H1 (cell line): ENCODE results near the gene ZNF484. TPM values are rescaled to one million over a fixed set of nuclear protein-coding genes. Genes with fewer than 3 reads are reported as not detected.
"Not testable (repeated sequence)": the region's sequence is repeated elsewhere in the genome, so short reads cannot be mapped to it uniquely, and the experiment has no call there.

ENCODE experiments used
- CTCF ChIA-PET: fragments of 300-600 bp; sonication (Branson Sonifier 250); formaldehyde crosslinking; loops from one replicate; lab custom pipeline; 2021; ENCODE audit not compliant: partially characterized antibody; lab: Charles Lee
- POLR2A ChIA-PET: fragments of 300-600 bp; sonication (Branson Sonifier 250); formaldehyde crosslinking; loops from one replicate; lab custom pipeline; 2021; ENCODE audit warnings: inconsistent platforms; ENCODE audit not compliant: partially characterized antibody; lab: Charles Lee
- DNase-seq, 2 experiments: peaks; one replicate each; pipeline versions ENCODE4 v3.0.0 to v3.0.0-alpha.2; 2010 to 2022; ENCODE audit warnings: low spot score in 2 of 2, low read depth in 1 of 2, mixed read lengths in 1 of 2
- FAIRE-seq: peaks from 2 replicates; lab custom pipeline; 2011; peaks lifted over from hg19 to GRCh38; lab: Jason Lieb, UNC
- H2AFZ ChIP-seq: 2 replicates; pipeline ENCODE4 v1.8.1; 2012; ENCODE audit warnings: low read length, inconsistent platforms
- H2AK5ac ChIP-seq: 2 replicates; pipeline ENCODE4 v1.6.1; 2013; ENCODE audit warnings: low read depth, low read length
- H2BK120ac ChIP-seq: replicated peaks from 2 replicates; pipeline ENCODE3; 2013; ENCODE audit warnings: low read depth, low read length, inconsistent platforms
- H2BK12ac ChIP-seq: 2 replicates; pipeline ENCODE4 v1.6.1; 2013; ENCODE audit warnings: low read depth, low read length
- H2BK15ac ChIP-seq: 2 replicates; pipeline ENCODE4 v1.6.1; 2013; ENCODE audit warnings: low read length
- H2BK20ac ChIP-seq: 2 replicates; pipeline ENCODE4 v1.6.1; 2013; ENCODE audit warnings: low read length
- H2BK5ac ChIP-seq: 2 replicates; pipeline ENCODE4 v1.6.1; 2013; ENCODE audit warnings: low read depth, low read length
- H3K14ac ChIP-seq: 2 replicates; pipeline ENCODE4 v1.6.1; 2013; ENCODE audit warnings: inconsistent platforms; ENCODE audit not compliant: insufficient read length
- H3K18ac ChIP-seq: 2 replicates; pipeline ENCODE4 v1.6.1; 2013; ENCODE audit warnings: low read length; ENCODE audit errors: extremely low read depth
- H3K23ac ChIP-seq: 2 replicates; pipeline ENCODE4 v1.6.1; 2013; ENCODE audit warnings: inconsistent platforms; ENCODE audit not compliant: insufficient read length
- H3K23me2 ChIP-seq: 2 replicates; pipeline ENCODE4 v1.6.1; 2013; ENCODE audit warnings: low read depth, low read length
- H3K27ac ChIP-seq: 2 replicates; pipeline ENCODE4 v1.6.1; 2011; ENCODE audit warnings: low read depth, low read length, inconsistent platforms
- H3K27me3 ChIP-seq, 4 experiments: replicated peaks in 1 of 4; 1 replicate in 1 of 4; 2 replicates in 3 of 4; pipeline versions ENCODE4 v1.6.1 to v1.8.1; 2011 to 2013; ENCODE audit warnings: low read length in 3 of 4, mild to moderate bottlenecking in 3 of 4, inconsistent platforms in 2 of 4, mixed read lengths in 2 of 4, moderate library complexity in 1 of 4; ENCODE audit not compliant: control insufficient read depth in 3 of 4, insufficient read depth in 3 of 4; ENCODE audit errors: extremely low read depth in 1 of 4
- H3K36me3 ChIP-seq, 4 experiments: 2 replicates each; pipeline versions ENCODE4 v1.6.1 to v1.8.1; 2011 to 2013; ENCODE audit warnings: mild to moderate bottlenecking in 4 of 4, low read length in 3 of 4, moderate library complexity in 2 of 4, control low read depth in 1 of 4, inconsistent platforms in 1 of 4; ENCODE audit not compliant: insufficient read depth in 4 of 4, control insufficient read depth in 2 of 4
- H3K4ac ChIP-seq: replicated peaks from 2 replicates; pipeline ENCODE3; 2013; ENCODE audit warnings: low read length, low read depth, mixed read lengths, inconsistent platforms; ENCODE audit not compliant: insufficient read length
- H3K4me1 ChIP-seq, 4 experiments: replicated peaks in 1 of 4; 1 replicate in 1 of 4; 2 replicates in 3 of 4; pipeline versions ENCODE4 v1.6.1 to v1.8.1; 2011 to 2013; ENCODE audit warnings: low read length in 3 of 4, inconsistent platforms in 2 of 4, mixed read lengths in 1 of 4; ENCODE audit not compliant: insufficient read depth in 4 of 4, control insufficient read depth in 3 of 4
- H3K4me2 ChIP-seq, 2 experiments: 2 replicates each; pipeline versions ENCODE4 v1.6.1 to v1.8.1; 2011 to 2013; ENCODE audit warnings: low read depth in 2 of 2, low read length in 2 of 2, control low read depth in 1 of 2, inconsistent platforms in 1 of 2, mild to moderate bottlenecking in 1 of 2; ENCODE audit not compliant: insufficient read depth in 1 of 2
- H3K4me3 ChIP-seq, 4 experiments: fragments of 200-600, 300-600 bp in 1 of 4; sonication (generic), shearing (Covaris generic), sonication (Bioruptor Twin) in 1 of 4; 2 replicates each; pipeline versions ENCODE4 v1.5.1 to v1.8.1; 2011 to 2016; ENCODE audit warnings: low read length in 4 of 4, low read depth in 3 of 4, control low read depth in 2 of 4, inconsistent platforms in 2 of 4, mild to moderate bottlenecking in 2 of 4, mixed read lengths in 1 of 4, moderate library complexity in 1 of 4; ENCODE audit not compliant: insufficient read depth in 2 of 4; ENCODE audit errors: extremely low read depth in 1 of 4
- H3K56ac ChIP-seq: replicated peaks from 2 replicates; pipeline ENCODE3; 2013; ENCODE audit warnings: low read depth, mild to moderate bottlenecking, mixed read lengths, low read length, inconsistent platforms; ENCODE audit not compliant: insufficient read length
- H3K79me1 ChIP-seq: 2 replicates; pipeline ENCODE4 v1.6.1; 2013; ENCODE audit warnings: low read depth, low read length, control low read depth
- H3K79me2 ChIP-seq, 2 experiments: 2 replicates each; pipeline versions ENCODE4 v1.6.1 to v1.8.1; 2012 to 2013; ENCODE audit warnings: low read length in 2 of 2, mild to moderate bottlenecking in 2 of 2, inconsistent platforms in 1 of 2; ENCODE audit not compliant: insufficient read depth in 2 of 2, control insufficient read depth in 1 of 2
- H3K9ac ChIP-seq, 4 experiments: replicated peaks in 1 of 4; 1 replicate in 1 of 4; 2 replicates in 3 of 4; pipeline versions ENCODE4 v1.6.1 to v1.8.1; 2011 to 2013; ENCODE audit warnings: low read depth in 3 of 4, low read length in 3 of 4, control low read depth in 2 of 4, mild to moderate bottlenecking in 2 of 4, moderate library complexity in 2 of 4, inconsistent platforms in 1 of 4; ENCODE audit errors: extremely low read depth in 1 of 4
- H3K9me3 ChIP-seq, 2 experiments: 2 replicates each; pipeline versions ENCODE4 v1.6.1 to v1.8.1; 2012 to 2013; ENCODE audit warnings: mild to moderate bottlenecking in 2 of 2, moderate library complexity in 2 of 2, control low read depth in 1 of 2, inconsistent platforms in 1 of 2, low read depth in 1 of 2, low read length in 1 of 2, mixed read lengths in 1 of 2; ENCODE audit not compliant: insufficient read depth in 2 of 2
- H4K20me1 ChIP-seq, 2 experiments: replicated peaks in 1 of 2; 2 replicates each; pipeline versions ENCODE3 to v1.8.1; 2011 to 2013; ENCODE audit warnings: inconsistent platforms in 2 of 2, low read length in 2 of 2, mild to moderate bottlenecking in 1 of 2; ENCODE audit not compliant: insufficient read depth in 2 of 2, control insufficient read depth in 1 of 2
- H4K5ac ChIP-seq: 2 replicates; pipeline ENCODE4 v1.6.1; 2013; ENCODE audit warnings: low read length, low read depth, mixed read lengths, inconsistent platforms; ENCODE audit not compliant: insufficient read length
- H4K8ac ChIP-seq: 2 replicates; pipeline ENCODE4 v1.8.0; 2013; ENCODE audit warnings: mild to moderate bottlenecking, moderate library complexity, low read length, inconsistent platforms; ENCODE audit not compliant: insufficient read depth; ENCODE audit errors: extremely low read depth
- H4K91ac ChIP-seq: replicated peaks from 2 replicates; pipeline ENCODE3; 2013; ENCODE audit warnings: low read length, mixed read lengths, inconsistent platforms; ENCODE audit not compliant: insufficient read length
- BCL11A ChIP-seq, 2 experiments: IDR thresholded peaks; one replicate each; pipeline ENCODE4 v1.6.1; 2011; ENCODE audit warnings: low read depth in 2 of 2, low read length in 2 of 2, mild to moderate bottlenecking in 2 of 2
- WGBS, 2 experiments: shearing (Covaris generic) in 1 of 2; methylation state at CpG; one replicate each; pipeline versions ENCODE4 v1.1.6 to v1.1.7; 2013 to 2015; ENCODE audit warnings: low lambda C conversion rate in 2 of 2, mixed read lengths in 2 of 2, inconsistent platforms in 1 of 2, low coverage in 1 of 2, missing lambda C conversion rate in 1 of 2; ENCODE audit not compliant: insufficient replicate concordance in 2 of 2, insufficient coverage in 1 of 2, insufficient read length in 1 of 2; ENCODE audit errors: extremely low coverage in 1 of 2, missing lambda C conversion rate in 1 of 2; 5-methylcytosine and 5-hydroxymethylcytosine counted together
- polyA plus RNA-seq, 7 experiments: library from polyadenylated mRNA; depleted of rRNA in 3 of 7; stranded (reverse) in 5 of 7; unstranded in 2 of 7; fragments of >200 nt in 5 of 7; fragments of 200-250 nt in 2 of 7; gene quantifications; 1 replicate in 5 of 7; 2 replicates in 1 of 7; 4 replicates in 1 of 7; pipeline versions ENCODE4 v1.2.1 to v1.2.3, GENCODE V29; 2011 to 2013; ENCODE audit warnings: missing spikeins in 2 of 7, mixed read lengths in 2 of 7
- total RNA-seq: library from RNA; stranded (reverse); fragmentation: NEBNext Ultra II Directional; extraction: Animal tissue kit (Norgen Biotek cat#: 25700); gene quantifications from 2 replicates; pipeline ENCODE4 v1.2.1, GENCODE V29; 2021

ZNF484 gene
- total and polyA plus RNA-seq, 2 of the 8 experiments (the other 6 are each of a cell fraction or from before 2014, with no cell fraction given): 1.3 to 11.5 TPM

GRCh38 chr9:92829420-92829819 is 48.4 kb downstream of the ZNF484 start:
- Histone ChIP-seq H3K9me3 (peaks cover 12 to 16% of the 10 kb centered on the region in 2 experiments; a peak in 3 of 4 replicates), H2BK15ac (no peak overlapping the region), H3K18ac (no peak overlapping the region), H2BK120ac (no peak overlapping the region), H2AK5ac (no peak overlapping the region), H3K4me1 (no peaks in the 10 kb centered on the region), H3K4me2 (no peak overlapping the region), H3K9ac (no peak overlapping the region), H3K27me3 (0 out of 7 replicates have a peak, but pooled peaks cover 0 to 2% (median 0%) of the 10 kb centered on the region in 4 experiments), H3K79me2 (no peaks in the 10 kb centered on the region), H4K8ac (no peak overlapping the region), H3K36me3 (no peaks in the 10 kb centered on the region), H3K4ac (no peak overlapping the region), H3K14ac (no peak overlapping the region), H4K5ac (no peak overlapping the region), H3K79me1 (no peaks in the 10 kb centered on the region), H3K4me3 (no peak overlapping the region), H3K23me2 (no peaks in the 10 kb centered on the region), H4K20me1 (no peaks in the 10 kb centered on the region), H2BK5ac (no peak overlapping the region), H2BK12ac (no peak overlapping the region), H3K56ac (no peak overlapping the region), H3K27ac (no peak overlapping the region), H2BK20ac (no peak overlapping the region), H3K23ac (no peak overlapping the region), H2AFZ (no peak overlapping the region), H4K91ac (no peak overlapping the region)
- DNase-seq (no peak), FAIRE-seq (no peak)
- WGBS, 2 experiments: 80% methylated on average over 2 of the region's 2 CpGs; no CpG with 5 or more reads in 1 of the 2 experiments
- CTCF ChIA-PET: no interaction called here
- TF ChIP-seq BCL11A (IDR thresholded peaks at IDR 0.05; ENCODE audit: low read depth in 2 of 2, low read length in 2 of 2): no peak
- POLR2A ChIA-PET: no interaction called here

- H2AFZ ChIP-seq, H3K4me3 ChIP-seq, H3K4me2 ChIP-seq, H3K9ac ChIP-seq, H2BK20ac ChIP-seq, H4K20me1 ChIP-seq, H3K18ac ChIP-seq, POLR2A ChIA-PET, H3K4me1 ChIP-seq, H3K27ac ChIP-seq, H3K9me3 ChIP-seq, H3K56ac ChIP-seq, H3K4ac ChIP-seq, H3K36me3 ChIP-seq, FAIRE-seq, H2BK5ac ChIP-seq, H2BK12ac ChIP-seq, H4K8ac ChIP-seq, H2BK15ac ChIP-seq, H3K23ac ChIP-seq, H2AK5ac ChIP-seq, H3K14ac ChIP-seq, H4K91ac ChIP-seq, H3K27me3 ChIP-seq, H2BK120ac ChIP-seq, DNase-seq, H3K79me1 ChIP-seq, H3K79me2 ChIP-seq, H3K23me2 ChIP-seq, H4K5ac ChIP-seq: not testable (repeated sequence)
- 97% methylated on average over 2 of the region's 2 CpGs; no CpG with 5 or more reads in 1 of the 2 experiments for WGBS, 2 experiments
- CTCF ChIA-PET: interaction anchor here (1.3 kb wide), 1 partner anchor 13 kb away, joined by 3 read pairs; no protein-coding TSS in a partner anchor
Observed at GRCh38 chr9:92825065-92825464, 52.8 kb downstream of the ZNF484 start.
